Measurements from ENCODE around the gene F13B.

Gene F13B

GRCh38 chr1:197083474-197083873 lies 16.4 kb upstream of the F13B start:
- Histone ChIP-seq H3K4me3 (replicated peaks; ENCODE audit: low read depth, low read length) (no peak overlapping the region), H3K36me3 (ENCODE audit: control insufficient read depth, insufficient read depth, low read length) (peaks cover 6% of the 10 kb centered on the region), H3K27me3 (replicated peaks; ENCODE audit: control insufficient read depth, insufficient read depth, low read length) (no peaks in the 10 kb centered on the region)
- TF ChIP-seq CTCF (IDR thresholded peaks at IDR 0.05; ENCODE audit: insufficient read depth, low read length, poor library complexity, severe bottlenecking) = no peak
- no peak for DNase-seq (ENCODE audit: extremely low read depth, insufficient read length)

GRCh38 chr1:197081117-197081753 lies 14.2 kb upstream of the F13B start:
- no peak overlapping the region for H3K4me3 ChIP-seq (replicated peaks; ENCODE audit: low read depth, low read length)
- no peak for DNase-seq (ENCODE audit: extremely low read depth, insufficient read length)

GRCh38 chr1:197080323-197080722 lies 13.3 kb upstream of the F13B start:
- peaks cover 6% of the 10 kb centered on the region; the same call in 1 of the 2 replicates for H3K36me3 ChIP-seq (ENCODE audit: control insufficient read depth, insufficient read depth, low read length)
- H3K4me3 ChIP-seq (replicated peaks; ENCODE audit: low read depth, low read length) = no peak overlapping the region
- no peak for DNase-seq (ENCODE audit: extremely low read depth, insufficient read length)
- H3K27me3 ChIP-seq (replicated peaks; ENCODE audit: control insufficient read depth, insufficient read depth, low read length) = no peaks in the 10 kb centered on the region
- no peak for TF ChIP-seq CTCF (IDR thresholded peaks at IDR 0.05; ENCODE audit: insufficient read depth, low read length, poor library complexity, severe bottlenecking)

More at GRCh38 chr1:197081117-197081753, 14.2 kb upstream of the F13B start:
- peaks cover 6% of the 10 kb centered on the region; the same call in 1 of the 2 replicates for H3K36me3 ChIP-seq (ENCODE audit: control insufficient read depth, insufficient read depth, low read length)
- TF ChIP-seq CTCF (IDR thresholded peaks at IDR 0.05; ENCODE audit: insufficient read depth, low read length, poor library complexity, severe bottlenecking) = no peak
- no peaks in the 10 kb centered on the region for H3K27me3 ChIP-seq (replicated peaks; ENCODE audit: control insufficient read depth, insufficient read depth, low read length)

GRCh38 chr1:197076585-197076984 lies 9.5 kb upstream of the F13B start:
- Histone ChIP-seq H3K4me3 (replicated peaks; ENCODE audit: low read depth, low read length) (no peak overlapping the region), H3K27me3 (replicated peaks; ENCODE audit: control insufficient read depth, insufficient read depth, low read length) (no peaks in the 10 kb centered on the region), H3K36me3 (ENCODE audit: control insufficient read depth, insufficient read depth, low read length) (no peaks in the 10 kb centered on the region)
- DNase-seq (ENCODE audit: extremely low read depth, insufficient read length) = no peak
- no peak for TF ChIP-seq CTCF (IDR thresholded peaks at IDR 0.05; ENCODE audit: insufficient read depth, low read length, poor library complexity, severe bottlenecking)

- Histone ChIP-seq H3K36me3 (ENCODE audit: control insufficient read depth, insufficient read depth, low read length) (no peaks in the 10 kb centered on the region), H3K27me3 (replicated peaks; ENCODE audit: control insufficient read depth, insufficient read depth, low read length) (no peaks in the 10 kb centered on the region), H3K4me3 (replicated peaks; ENCODE audit: low read depth, low read length) (no peak overlapping the region)
- no peak for TF ChIP-seq CTCF (IDR thresholded peaks at IDR 0.05; ENCODE audit: insufficient read depth, low read length, poor library complexity, severe bottlenecking)
- no peak for DNase-seq (ENCODE audit: extremely low read depth, insufficient read length)
Measured at GRCh38 chr1:197073978-197074377, 6.9 kb upstream of the F13B start.

GRCh38 chr1:197067457-197067818 lies 378 bp upstream of the F13B start:
- H3K4me3 ChIP-seq (replicated peaks; ENCODE audit: low read depth, low read length) = no peak overlapping the region
- H3K27me3 ChIP-seq (replicated peaks; ENCODE audit: control insufficient read depth, insufficient read depth, low read length) = no peaks in the 10 kb centered on the region
- TF ChIP-seq CTCF (IDR thresholded peaks at IDR 0.05; ENCODE audit: insufficient read depth, low read length, poor library complexity, severe bottlenecking) = no peak
- H3K36me3 ChIP-seq (ENCODE audit: control insufficient read depth, insufficient read depth, low read length) = no peaks in the 10 kb centered on the region
- DNase-seq (ENCODE audit: extremely low read depth, insufficient read length) = no peak

Data from GM06990 (cell line).